GM12878 (cell line): ENCODE results near the gene LDLRAD3. TPM values are rescaled to one million over a fixed set of nuclear protein-coding genes. Genes with fewer than 3 reads are reported as not detected.

Source experiments
- ATAC-seq: fragments of 200-7000 bp; cut with Tn5 transposase; 3 replicates; pipeline ENCODE4 v1.9.1; 2020; ENCODE audit warnings: mild to moderate bottlenecking, moderate library complexity
- BruUV-seq: library from RNA; stranded (reverse); fragments of 400-500 nt; replicated peaks from 2 replicates; lab custom pipeline; 2021; lab: Mats Ljungman, UMichigan
- CTCF ChIA-PET: fragments of 300-600 bp; sonication (Branson Sonifier 250); formaldehyde crosslinking; extraction: SDS; loops from one replicate; lab custom pipeline; 2021; ENCODE audit warnings: inconsistent platforms; lab: Yijun Ruan, JAX
- POLR2A ChIA-PET: fragments of 350-600 bp; formaldehyde crosslinking; extraction: SDS; loops from one replicate; lab custom pipeline; 2021; ENCODE audit warnings: inconsistent platforms; lab: Charles Lee
- RAD21 ChIA-PET: fragments of 300-600 bp; sonication (Branson Sonifier 250); formaldehyde crosslinking; loops from one replicate; lab custom pipeline; 2023; ENCODE audit warnings: antibody characterized with exemption; ENCODE audit not compliant: unreplicated experiment; lab: Charles Lee
- SMC1A ChIA-PET: fragments of 300-600 bp; sonication (Branson Sonifier 250); formaldehyde crosslinking; loops from one replicate; lab custom pipeline; 2023; ENCODE audit not compliant: unreplicated experiment, uncharacterized antibody; lab: Charles Lee
- DNase-seq: peaks from one replicate; pipeline ENCODE4 v3.0.0-alpha.2; 2011; ENCODE audit warnings: low read depth, low spot score
- FAIRE-seq: peaks from 3 replicates; lab custom pipeline; 2011; peaks lifted over from hg19 to GRCh38; lab: Jason Lieb, UNC
- H2AFZ ChIP-seq: 2 replicates; pipeline ENCODE4 v1.6.0; 2011; ENCODE audit warnings: low read depth, low read length, control low read depth; ENCODE audit not compliant: control insufficient read depth
- H3K27ac ChIP-seq: 2 replicates; pipeline ENCODE4 v1.5.1; 2011; ENCODE audit warnings: control low read depth; ENCODE audit not compliant: control insufficient read depth, insufficient read depth
- H3K27me3 ChIP-seq, 2 experiments: replicated peaks in 1 of 2; 2 replicates each; pipeline versions ENCODE4 v1.6.0 to v1.6.1; 2011; ENCODE audit warnings: low read length in 1 of 2; ENCODE audit not compliant: control insufficient read depth in 2 of 2, insufficient read depth in 2 of 2
- H3K36me3 ChIP-seq, 2 experiments: 2 replicates each; pipeline ENCODE4 v1.5.1; 2011; ENCODE audit warnings: low read length in 1 of 2; ENCODE audit not compliant: control insufficient read depth in 2 of 2, insufficient read depth in 2 of 2
- H3K4me1 ChIP-seq: 2 replicates; pipeline ENCODE4 v1.6.1; 2011; ENCODE audit warnings: mild to moderate bottlenecking, low read length, moderate library complexity, mixed read lengths; ENCODE audit not compliant: control insufficient read depth, insufficient read depth
- H3K4me2 ChIP-seq: 2 replicates; pipeline ENCODE4 v1.6.0; 2011; ENCODE audit warnings: control low read depth; ENCODE audit not compliant: control insufficient read depth, insufficient read depth
- H3K4me3 ChIP-seq: fragments of 200-600 bp; sonication (generic); 2 replicates; pipeline ENCODE4 v1.5.1; 2016
- H3K79me2 ChIP-seq: 2 replicates; pipeline ENCODE4 v1.6.0; 2011; ENCODE audit warnings: low read length; ENCODE audit not compliant: control insufficient read depth, insufficient read depth
- H3K9ac ChIP-seq: 2 replicates; pipeline ENCODE4 v1.8.0; 2011; ENCODE audit warnings: low read length, control low read depth, mixed read lengths; ENCODE audit not compliant: control insufficient read depth, insufficient read depth
- H3K9me3 ChIP-seq: replicated peaks from 3 replicates; pipeline ENCODE4 v1.5.1; 2011; ENCODE audit warnings: mild to moderate bottlenecking, low read length; ENCODE audit not compliant: control insufficient read depth, insufficient read depth
- H4K20me1 ChIP-seq: 2 replicates; pipeline ENCODE4 v1.6.0; 2011; ENCODE audit not compliant: control insufficient read depth, insufficient read depth
- CEBPB ChIP-seq, 2 experiments: fragments of 150-350 bp in 1 of 2; IDR thresholded peaks; 2 replicates each; pipeline ENCODE4 v1.6.1; 2012 to 2014; ENCODE audit warnings: low read depth in 2 of 2, low read length in 2 of 2, borderline replicate concordance in 1 of 2, inconsistent platforms in 1 of 2
- CREM ChIP-seq: IDR thresholded peaks from 2 replicates; pipeline ENCODE4 v1.6.1; 2014; ENCODE audit warnings: antibody characterized with exemption, low read depth
- DPF2 ChIP-seq: fragments of 450-650 bp; IDR thresholded peaks from 2 replicates; pipeline ENCODE4 v1.6.1; 2017; ENCODE audit warnings: mild to moderate bottlenecking
- HCFC1 ChIP-seq: fragments of 150-350 bp; IDR thresholded peaks from 2 replicates; pipeline ENCODE4 v1.6.1; 2014; ENCODE audit warnings: low read length
- HDAC2 ChIP-seq: fragments of 200-600 bp; sonication (generic); IDR thresholded peaks from 2 replicates; pipeline ENCODE4 v1.6.1; 2017
- SMARCA5 ChIP-seq: fragments of 450-650 bp; IDR thresholded peaks from 2 replicates; pipeline ENCODE4 v1.6.1; 2017; ENCODE audit warnings: mild to moderate bottlenecking
- SUZ12 ChIP-seq: fragments of 200-600 bp; sonication (generic); IDR thresholded peaks from one replicate; pipeline ENCODE4 v1.6.1; 2018; ENCODE audit warnings: antibody characterized with exemption, mild to moderate bottlenecking; ENCODE audit not compliant: unreplicated experiment
- ZNF217 ChIP-seq: fragments of 450-650 bp; IDR thresholded peaks from 2 replicates; pipeline ENCODE4 v1.6.1; 2017; ENCODE audit warnings: antibody characterized with exemption, mild to moderate bottlenecking
- WGBS: methylation state at CpG from one replicate; pipeline ENCODE4 v1.1.6; 2016; ENCODE audit warnings: low lambda C conversion rate; ENCODE audit not compliant: insufficient replicate concordance, insufficient coverage; ENCODE audit errors: missing lambda C conversion rate; 5-methylcytosine and 5-hydroxymethylcytosine counted together
- in situ Hi-C: fragments of 300-500 bp; cut with MboI; formaldehyde crosslinking; loops from 9 replicates; pipeline ENCODE4 v1.14.3; 2018; ENCODE audit warnings: mixed read lengths
- intact Hi-C: fragments of 100-400 bp; cut with micrococcal nuclease; formaldehyde crosslinking; loops from one replicate; pipeline ENCODE4 v1.14.2; 2022; ENCODE audit not compliant: unreplicated experiment
- polyA plus RNA-seq, 11 experiments: library from polyadenylated mRNA; depleted of rRNA in 4 of 11; unstranded in 6 of 11; stranded (reverse) in 5 of 11; fragments of >200 nt; fragmentation: Nextera tagmentation in 4 of 11; fragmentation: Illumina TruSeq in 1 of 11; extraction: Ambion mirVana in 4 of 11; extraction: Trizol in 1 of 11; gene quantifications; 1 replicate in 1 of 11; 2 replicates in 10 of 11; pipeline versions ENCODE4 v1.2.1 to v1.2.3, GENCODE V29; 2011 to 2016; ENCODE audit warnings: inconsistent platforms in 2 of 11, missing spikeins in 2 of 11, low read depth in 1 of 11
- total RNA-seq, 4 experiments: library from RNA; depleted of rRNA in 3 of 4; stranded (reverse); fragments of >200 nt in 3 of 4; fragmentation: Illumina TruSeq in 1 of 4; extraction: Trizol in 1 of 4; gene quantifications; 2 replicates each; pipeline versions ENCODE4 v1.2.1 to v1.2.3, GENCODE V29; 2013 to 2021
- TF ChIP-seq, protein P1 (sequence below): fragments of 450-650 bp; formaldehyde crosslinking; IDR thresholded peaks from 2 replicates; pipeline ENCODE4 v1.4.0; 2022; ENCODE audit warnings: mild to moderate bottlenecking, moderate library complexity
- TF ChIP-seq, protein P2 (sequence below): fragments of 450-650 bp; IDR thresholded peaks from 2 replicates; pipeline ENCODE4 v1.6.1; 2017; ENCODE audit warnings: low read depth, mild to moderate bottlenecking, moderate library complexity
- TF ChIP-seq, protein P3 (sequence below): fragments of 450-650 bp; IDR thresholded peaks from 2 replicates; pipeline ENCODE4 v1.6.1; 2017; ENCODE audit warnings: mild to moderate bottlenecking, moderate library complexity

Gene LDLRAD3
- total and polyA plus RNA-seq, 10 of the 15 experiments (the other 5 are each of a cell fraction or from before 2014, with no cell fraction given) = 2.5 to 17.2 (median 10.7) TPM

DNA sequence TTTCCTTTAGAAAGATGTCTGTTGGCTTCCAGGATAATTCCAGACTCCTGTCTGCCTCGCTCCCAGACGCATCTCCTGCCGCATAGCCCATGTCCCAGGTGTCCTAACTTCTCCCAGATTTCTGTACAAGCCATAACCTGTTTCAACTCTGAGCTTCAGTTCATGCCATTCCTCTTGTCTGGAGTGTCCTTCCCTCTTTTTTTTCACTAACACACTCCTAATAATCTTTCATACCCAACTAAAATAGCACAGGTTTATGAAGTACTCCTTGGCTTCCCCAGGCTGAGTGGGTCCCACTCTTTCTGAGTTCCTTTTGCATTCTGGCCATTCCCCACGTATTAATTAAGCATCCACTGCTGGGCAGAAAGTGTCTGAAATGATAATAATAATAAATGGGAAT lies 123.0 kb downstream of the LDLRAD3 start (continued):
- TF ChIP-seq, protein P1, sequence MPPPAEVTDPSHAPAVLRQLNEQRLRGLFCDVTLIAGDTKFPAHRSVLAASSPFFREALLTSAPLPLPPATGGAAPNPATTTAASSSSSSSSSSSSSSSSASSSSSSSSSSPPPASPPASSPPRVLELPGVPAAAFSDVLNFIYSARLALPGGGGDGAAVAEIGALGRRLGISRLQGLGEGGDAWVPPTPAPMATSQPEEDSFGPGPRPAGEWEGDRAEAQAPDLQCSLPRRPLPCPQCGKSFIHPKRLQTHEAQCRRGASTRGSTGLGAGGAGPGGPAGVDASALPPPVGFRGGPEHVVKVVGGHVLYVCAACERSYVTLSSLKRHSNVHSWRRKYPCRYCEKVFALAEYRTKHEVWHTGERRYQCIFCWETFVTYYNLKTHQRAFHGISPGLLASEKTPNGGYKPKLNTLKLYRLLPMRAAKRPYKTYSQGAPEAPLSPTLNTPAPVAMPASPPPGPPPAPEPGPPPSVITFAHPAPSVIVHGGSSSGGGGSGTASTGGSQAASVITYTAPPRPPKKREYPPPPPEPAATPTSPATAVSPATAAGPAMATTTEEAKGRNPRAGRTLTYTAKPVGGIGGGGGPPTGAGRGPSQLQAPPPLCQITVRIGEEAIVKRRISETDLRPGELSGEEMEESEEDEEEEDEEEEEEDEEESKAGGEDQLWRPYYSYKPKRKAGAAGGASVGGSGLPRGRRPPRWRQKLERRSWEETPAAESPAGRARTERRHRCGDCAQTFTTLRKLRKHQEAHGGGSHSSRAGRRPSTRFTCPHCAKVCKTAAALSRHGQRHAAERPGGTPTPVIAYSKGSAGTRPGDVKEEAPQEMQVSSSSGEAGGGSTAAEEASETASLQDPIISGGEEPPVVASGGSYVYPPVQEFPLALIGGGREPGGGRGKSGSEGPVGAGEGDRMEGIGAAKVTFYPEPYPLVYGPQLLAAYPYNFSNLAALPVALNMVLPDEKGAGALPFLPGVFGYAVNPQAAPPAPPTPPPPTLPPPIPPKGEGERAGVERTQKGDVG (CRISPR knock-in tag) = no peak
- TF ChIP-seq CEBPB (IDR thresholded peaks at IDR 0.05; ENCODE audit: borderline replicate concordance in 1 of 2, low read depth in 2 of 2, low read length in 2 of 2) = no peak
- TF ChIP-seq HDAC2 = no peak
- TF ChIP-seq, all 136 proteins: peak for 0

DNA sequence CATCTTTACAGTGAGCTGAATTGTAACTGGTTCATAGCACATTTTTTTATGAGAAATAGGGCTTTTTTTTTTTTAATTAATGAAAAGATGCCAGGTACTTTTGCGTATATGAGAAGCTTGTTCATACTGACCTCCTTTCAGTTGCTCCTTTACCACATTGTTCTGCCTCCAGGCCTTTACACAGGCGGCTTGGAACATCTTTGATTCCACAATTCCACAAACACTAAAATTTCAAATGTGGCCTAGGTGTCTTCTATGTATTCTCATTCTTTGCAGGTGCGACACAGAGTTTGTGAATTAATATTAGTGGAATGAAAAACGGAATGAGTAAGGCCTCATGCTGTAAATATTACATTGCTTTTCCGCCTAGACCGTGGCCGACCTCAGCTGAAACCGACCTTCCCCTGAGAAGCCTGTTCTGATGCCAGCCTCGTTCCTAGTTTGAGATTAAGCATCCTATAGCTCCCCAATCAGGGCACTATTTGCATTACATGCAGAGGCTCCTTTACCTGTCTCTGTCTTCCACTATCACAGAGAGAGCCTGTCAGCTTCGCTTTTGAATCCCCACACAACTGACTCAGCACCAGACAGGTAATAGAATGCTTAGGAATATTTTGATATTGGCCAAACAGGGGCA lies 125.8 kb downstream of the LDLRAD3 start:
- no peak overlapping the region for H3K27ac ChIP-seq
- H3K9me3 ChIP-seq = no peaks in the 10 kb centered on the region; the same call in 2 of the 3 replicates
- no peaks in the 10 kb centered on the region for H3K27me3 ChIP-seq
- H3K36me3 ChIP-seq = no peaks in the 10 kb centered on the region
- in situ Hi-C loops = no loop called here
- no peak overlapping the region for H2AFZ ChIP-seq
- H3K79me2 ChIP-seq = no peaks in the 10 kb centered on the region
- H3K4me1 ChIP-seq = no peaks in the 10 kb centered on the region; the same call in 1 of the 2 replicates
- no peak overlapping the region for H3K9ac ChIP-seq
- ATAC-seq = peak; percentile 82
- intact Hi-C loops = loop anchor here (5.0 kb wide), 3 partner anchors 247 to 452 kb away; partner anchors contain the start of gene FJX1
- no peaks in the 10 kb centered on the region for H4K20me1 ChIP-seq
- no peak overlapping the region for H3K4me3 ChIP-seq
- ChIA-PET RAD21 (interaction anchor here (0.6 to 2.4 kb wide), 8 partner anchors 20 to 450 kb away, joined by 3 to 24 read pairs (median 4); no protein-coding TSS in a partner anchor), SMC1A (interaction anchor here (0.7 to 3.9 kb wide), 24 partner anchors 15 to 808 kb away, joined by 3 to 31 read pairs (median 3); no protein-coding TSS in a partner anchor), POLR2A (no interaction called here), CTCF (interaction anchor here (0.8 to 4.3 kb wide), 18 partner anchors 8 to 462 kb away, joined by 3 to 43 read pairs (median 4); no protein-coding TSS in a partner anchor)
- no peak overlapping the region for H3K4me2 ChIP-seq
- DNase-seq = peak; percentile 15
- no TSS peak for BruUV-seq
- 14% methylated on average over 10 of the region's 10 CpGs for WGBS
- FAIRE-seq = no peak
- TF ChIP-seq SMARCA5 = no peak
- TF ChIP-seq, protein P2, sequence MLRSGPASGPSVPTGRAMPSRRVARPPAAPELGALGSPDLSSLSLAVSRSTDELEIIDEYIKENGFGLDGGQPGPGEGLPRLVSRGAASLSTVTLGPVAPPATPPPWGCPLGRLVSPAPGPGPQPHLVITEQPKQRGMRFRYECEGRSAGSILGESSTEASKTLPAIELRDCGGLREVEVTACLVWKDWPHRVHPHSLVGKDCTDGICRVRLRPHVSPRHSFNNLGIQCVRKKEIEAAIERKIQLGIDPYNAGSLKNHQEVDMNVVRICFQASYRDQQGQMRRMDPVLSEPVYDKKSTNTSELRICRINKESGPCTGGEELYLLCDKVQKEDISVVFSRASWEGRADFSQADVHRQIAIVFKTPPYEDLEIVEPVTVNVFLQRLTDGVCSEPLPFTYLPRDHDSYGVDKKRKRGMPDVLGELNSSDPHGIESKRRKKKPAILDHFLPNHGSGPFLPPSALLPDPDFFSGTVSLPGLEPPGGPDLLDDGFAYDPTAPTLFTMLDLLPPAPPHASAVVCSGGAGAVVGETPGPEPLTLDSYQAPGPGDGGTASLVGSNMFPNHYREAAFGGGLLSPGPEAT = peak; percentile 63; the same call in 1 of the 2 replicates
- TF ChIP-seq CREM = no peak
- no peak for TF ChIP-seq DPF2
- TF ChIP-seq HCFC1 = no peak
- TF ChIP-seq ZNF217 = no peak
- no peak for TF ChIP-seq SUZ12
- TF ChIP-seq, protein P3, sequence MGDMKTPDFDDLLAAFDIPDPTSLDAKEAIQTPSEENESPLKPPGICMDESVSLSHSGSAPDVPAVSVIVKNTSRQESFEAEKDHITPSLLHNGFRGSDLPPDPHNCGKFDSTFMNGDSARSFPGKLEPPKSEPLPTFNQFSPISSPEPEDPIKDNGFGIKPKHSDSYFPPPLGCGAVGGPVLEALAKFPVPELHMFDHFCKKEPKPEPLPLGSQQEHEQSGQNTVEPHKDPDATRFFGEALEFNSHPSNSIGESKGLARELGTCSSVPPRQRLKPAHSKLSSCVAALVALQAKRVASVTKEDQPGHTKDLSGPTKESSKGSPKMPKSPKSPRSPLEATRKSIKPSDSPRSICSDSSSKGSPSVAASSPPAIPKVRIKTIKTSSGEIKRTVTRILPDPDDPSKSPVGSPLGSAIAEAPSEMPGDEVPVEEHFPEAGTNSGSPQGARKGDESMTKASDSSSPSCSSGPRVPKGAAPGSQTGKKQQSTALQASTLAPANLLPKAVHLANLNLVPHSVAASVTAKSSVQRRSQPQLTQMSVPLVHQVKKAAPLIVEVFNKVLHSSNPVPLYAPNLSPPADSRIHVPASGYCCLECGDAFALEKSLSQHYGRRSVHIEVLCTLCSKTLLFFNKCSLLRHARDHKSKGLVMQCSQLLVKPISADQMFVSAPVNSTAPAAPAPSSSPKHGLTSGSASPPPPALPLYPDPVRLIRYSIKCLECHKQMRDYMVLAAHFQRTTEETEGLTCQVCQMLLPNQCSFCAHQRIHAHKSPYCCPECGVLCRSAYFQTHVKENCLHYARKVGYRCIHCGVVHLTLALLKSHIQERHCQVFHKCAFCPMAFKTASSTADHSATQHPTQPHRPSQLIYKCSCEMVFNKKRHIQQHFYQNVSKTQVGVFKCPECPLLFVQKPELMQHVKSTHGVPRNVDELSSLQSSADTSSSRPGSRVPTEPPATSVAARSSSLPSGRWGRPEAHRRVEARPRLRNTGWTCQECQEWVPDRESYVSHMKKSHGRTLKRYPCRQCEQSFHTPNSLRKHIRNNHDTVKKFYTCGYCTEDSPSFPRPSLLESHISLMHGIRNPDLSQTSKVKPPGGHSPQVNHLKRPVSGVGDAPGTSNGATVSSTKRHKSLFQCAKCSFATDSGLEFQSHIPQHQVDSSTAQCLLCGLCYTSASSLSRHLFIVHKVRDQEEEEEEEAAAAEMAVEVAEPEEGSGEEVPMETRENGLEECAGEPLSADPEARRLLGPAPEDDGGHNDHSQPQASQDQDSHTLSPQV = no peak
